GM15510 (cell line): ENCODE measurements around the gene WDR27.

Experiments
- POLR2A ChIP-seq: IDR thresholded peaks from 3 replicates; pipeline ENCODE4 v1.6.1; 2011; ENCODE audit warnings: borderline replicate concordance; ENCODE audit not compliant: insufficient read length; ENCODE audit errors: extremely low read depth

The WDR27 gene

GRCh38 chr6:169429001-169429400 lies 272.8 kb downstream of the WDR27 start:
- TF ChIP-seq POLR2A, result no peak

GRCh38 chr6:169428532-169428931 lies 273.3 kb downstream of the WDR27 start:
- no peak for TF ChIP-seq POLR2A

DNA sequence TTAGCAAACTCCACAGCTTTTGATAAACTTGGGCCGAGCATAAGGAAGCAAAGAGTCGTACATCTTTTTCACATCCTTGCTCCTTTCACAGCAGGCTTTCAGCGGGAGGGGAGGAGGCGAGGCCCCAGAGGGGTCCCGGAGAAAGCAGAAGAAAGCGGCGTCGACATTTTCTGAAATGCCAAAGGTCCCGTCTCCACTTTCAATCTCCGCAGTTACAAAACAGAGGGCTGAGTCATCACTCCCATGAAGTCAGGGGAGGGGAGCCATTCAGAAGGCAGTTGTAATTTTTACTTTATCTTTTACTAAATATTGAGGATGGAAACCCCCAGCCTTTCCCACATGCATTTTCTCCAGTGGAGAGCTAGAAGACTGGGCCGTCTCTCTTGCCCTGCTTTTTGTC lies 274.0 kb downstream of the WDR27 start:
- TF ChIP-seq POLR2A, result no peak

DNA sequence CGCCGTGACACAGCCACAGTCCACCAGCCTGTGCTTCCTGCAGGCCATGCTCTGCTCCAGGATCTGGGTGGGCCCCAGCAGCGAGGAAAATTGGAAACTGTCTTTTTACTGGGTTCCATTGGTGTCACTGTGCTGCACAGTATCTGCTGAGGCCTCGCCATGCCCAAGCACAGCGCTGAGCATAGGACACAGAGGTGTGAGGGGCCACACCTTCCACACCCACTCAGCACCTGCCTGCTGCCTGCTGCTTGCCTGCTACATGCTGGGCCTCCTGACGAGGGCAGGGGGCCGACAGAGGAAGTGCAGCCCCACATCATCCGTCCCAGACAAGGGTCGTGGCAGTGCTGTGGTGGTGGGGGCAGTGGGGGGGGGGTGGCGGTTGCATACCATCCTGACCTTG lies 275.2 kb downstream of the WDR27 start:
- no peak for TF ChIP-seq POLR2A

- no peak for TF ChIP-seq POLR2A
Measured at GRCh38 chr6:169425628-169426370, 276.0 kb downstream of the WDR27 start.

- TF ChIP-seq POLR2A, result no peak
Measured at GRCh38 chr6:169424821-169425240, 277.0 kb downstream of the WDR27 start.

GRCh38 chr6:169424149-169424804 lies 277.6 kb downstream of the WDR27 start:
- no peak for TF ChIP-seq POLR2A

DNA sequence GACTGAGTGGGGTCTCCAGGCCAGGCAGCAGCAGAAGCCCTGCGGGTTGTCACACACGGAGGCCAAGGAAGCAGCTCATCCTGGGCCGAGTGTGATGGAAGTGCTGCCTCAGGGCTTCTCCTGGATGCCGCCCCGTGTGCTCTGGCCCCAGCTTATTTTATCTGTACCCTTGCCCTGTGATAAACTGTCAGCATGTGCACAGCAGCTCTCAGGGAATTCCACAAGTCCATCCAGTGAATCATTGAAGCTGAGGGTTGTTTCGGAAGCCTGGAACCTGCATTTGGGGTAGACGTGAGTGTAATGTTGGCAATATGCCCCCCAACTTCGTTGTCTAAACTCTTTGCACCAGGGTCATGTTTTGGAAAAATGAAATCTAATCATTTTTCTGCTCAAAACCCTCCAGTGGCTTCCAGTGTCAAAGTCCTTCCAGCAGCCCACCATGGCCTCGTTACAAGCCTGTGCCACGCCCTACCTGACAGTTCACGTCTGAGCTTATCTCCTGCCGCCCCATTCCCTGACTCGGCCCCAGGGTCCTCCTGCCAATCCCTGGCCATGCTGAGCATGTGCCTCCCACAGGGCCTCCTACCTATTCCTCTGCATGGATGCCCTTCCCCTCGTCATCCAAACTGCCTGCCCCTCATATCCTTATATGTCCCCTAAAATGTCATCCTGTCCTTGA lies 280.1 kb downstream of the WDR27 start:
- TF ChIP-seq POLR2A, result no peak

DNA sequence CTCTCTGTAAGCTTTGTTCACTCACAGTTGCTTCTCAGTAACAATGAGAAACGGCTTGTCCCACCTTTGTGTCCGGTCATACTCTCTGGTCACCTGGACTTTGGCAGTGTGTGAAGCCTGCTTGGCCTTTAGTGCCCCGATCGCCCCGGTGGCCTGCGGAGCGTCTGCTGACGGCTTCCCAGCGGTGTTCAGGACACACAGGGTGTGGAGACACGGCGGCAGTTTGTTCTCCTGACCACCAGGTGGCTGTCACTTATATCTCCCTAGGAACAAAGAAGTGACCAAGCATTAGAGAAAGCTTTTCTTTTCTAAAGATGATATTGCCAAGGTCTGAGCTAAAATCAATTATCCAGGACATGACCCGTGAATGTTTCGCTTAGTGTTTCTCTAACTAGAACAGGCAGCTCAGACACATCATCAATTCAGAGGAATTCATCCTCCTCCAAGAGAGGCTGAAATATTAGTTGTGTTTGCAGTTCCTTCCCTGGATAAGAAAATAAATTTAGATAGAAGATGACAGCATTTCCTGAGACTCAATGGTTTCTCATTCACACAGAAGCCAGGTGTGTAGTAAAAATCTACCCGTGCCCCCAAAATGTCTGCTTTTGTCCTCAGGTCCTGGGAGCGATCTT lies 280.8 kb downstream of the WDR27 start:
- no peak for TF ChIP-seq POLR2A

DNA sequence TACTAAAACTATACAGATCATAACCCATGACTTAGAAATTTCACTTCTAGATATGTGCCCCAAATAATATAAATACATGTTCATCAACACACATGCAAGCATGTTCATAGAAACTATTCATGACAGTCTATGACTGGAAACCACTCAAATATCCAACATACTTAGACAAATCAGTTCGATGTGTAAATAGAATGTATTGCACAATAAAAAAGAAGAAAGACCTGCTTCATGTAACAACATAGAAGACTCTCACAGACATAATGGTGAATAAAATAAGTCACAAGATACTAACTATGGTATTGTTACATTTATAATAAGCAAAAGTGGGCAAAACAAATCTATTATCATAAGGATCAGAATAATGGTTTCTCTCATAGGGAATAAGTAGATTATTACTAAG lies 284.7 kb downstream of the WDR27 start:
- no peak for TF ChIP-seq POLR2A

DNA sequence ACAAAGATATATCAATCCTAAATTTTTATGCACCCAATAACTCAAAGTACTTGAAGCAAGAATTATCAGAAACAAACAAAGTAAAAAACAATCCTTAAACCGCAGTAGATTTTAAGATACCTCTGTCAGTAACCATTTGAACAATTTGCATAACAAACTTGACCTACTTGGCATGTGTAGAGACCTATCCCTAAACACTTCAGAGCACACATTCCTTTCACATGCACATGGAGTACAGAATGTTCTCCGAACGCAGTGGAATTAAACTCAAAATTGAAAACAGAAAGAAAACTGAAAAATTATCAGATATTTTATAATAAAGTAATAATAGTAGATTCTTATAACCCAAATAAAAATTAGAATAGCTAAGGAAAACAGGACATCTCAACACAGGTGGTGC lies 285.6 kb downstream of the WDR27 start:
- TF ChIP-seq POLR2A, result no peak

DNA sequence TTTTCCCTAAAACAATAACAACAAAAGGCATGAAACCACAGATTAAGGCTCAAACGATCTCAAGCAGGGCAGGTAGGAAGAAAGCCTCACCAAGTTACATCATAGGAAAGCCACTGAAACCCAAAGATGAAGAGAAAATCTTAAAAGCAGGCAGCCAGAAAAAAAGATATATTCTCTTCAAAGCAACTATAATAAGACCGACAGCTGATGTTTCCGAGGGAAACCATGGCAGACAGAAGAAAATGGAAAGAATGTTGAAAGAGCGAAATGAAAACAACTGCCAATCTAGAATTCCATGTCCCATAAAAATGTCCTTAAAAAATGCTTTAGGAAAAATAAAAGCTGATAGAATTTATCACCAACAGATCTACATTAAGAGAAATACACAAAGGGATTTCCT lies 286.6 kb downstream of the WDR27 start:
- TF ChIP-seq POLR2A, result no peak

DNA sequence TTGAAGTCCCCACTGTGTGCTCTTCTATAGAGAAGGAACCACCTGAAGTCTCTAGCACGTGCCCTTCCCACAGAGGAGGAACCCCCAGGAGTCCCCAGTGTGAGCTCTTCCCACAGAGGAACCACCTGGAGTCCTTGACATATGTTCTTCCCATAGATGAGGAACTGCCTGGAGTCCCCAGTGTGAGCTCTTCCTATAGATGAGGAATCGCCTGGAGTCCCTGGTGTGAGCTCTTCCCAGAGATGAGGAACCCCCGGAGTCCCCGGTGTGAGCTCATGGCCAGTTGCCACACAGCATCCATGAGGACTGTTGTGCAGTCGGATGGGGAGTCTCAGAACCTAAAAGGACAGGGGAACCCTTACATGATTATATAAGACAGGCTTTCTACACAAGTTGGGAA lies 290.1 kb downstream of the WDR27 start:
- TF ChIP-seq POLR2A, result no peak

- no peak for TF ChIP-seq POLR2A
Measured at GRCh38 chr6:169411296-169411695, 290.5 kb downstream of the WDR27 start.

GRCh38 chr6:169409742-169410312 lies 292.0 kb downstream of the WDR27 start:
- no peak for TF ChIP-seq POLR2A
